DND-41 (cell line): ENCODE measurements around the gene RAMP1.

ENCODE experiments used
- ATAC-seq: fragments of 200-7000 bp; cut with Tn5 transposase; 3 replicates; pipeline ENCODE4 v1.9.1; 2021; ENCODE audit warnings: low read depth; ENCODE audit not compliant: insufficient read depth
- DNase-seq: peaks from one replicate; pipeline ENCODE4 v3.0.0-alpha.2; 2020
- H2AFZ ChIP-seq: 2 replicates; pipeline ENCODE4 v1.6.0; 2012; ENCODE audit warnings: low read depth, low read length
- H3K27ac ChIP-seq: 2 replicates; pipeline ENCODE4 v1.5.1; 2012; ENCODE audit warnings: low read length, inconsistent platforms
- H3K27me3 ChIP-seq: fragments of 200-600 bp; sonication (generic); 2 replicates; pipeline ENCODE4 v1.6.0; 2012; ENCODE audit warnings: low read length, mild to moderate bottlenecking, inconsistent platforms; ENCODE audit not compliant: insufficient read depth, poor library complexity
- H3K36me3 ChIP-seq: 2 replicates; pipeline ENCODE4 v1.5.1; 2012; ENCODE audit warnings: low read length, inconsistent platforms; ENCODE audit not compliant: insufficient read depth
- H3K4me1 ChIP-seq: 2 replicates; pipeline ENCODE4 v1.5.1; 2012; ENCODE audit warnings: mild to moderate bottlenecking, low read length; ENCODE audit not compliant: insufficient read depth
- H3K4me2 ChIP-seq: 2 replicates; pipeline ENCODE4 v1.6.0; 2012; ENCODE audit warnings: mild to moderate bottlenecking, moderate library complexity, low read length, inconsistent platforms; ENCODE audit not compliant: insufficient read depth
- H3K4me3 ChIP-seq, 2 experiments: fragments of 200-600 bp in 1 of 2; shearing (Covaris generic) in 1 of 2; 2 replicates each; pipeline ENCODE4 v1.5.1; 2012 to 2016; ENCODE audit warnings: inconsistent platforms in 2 of 2, low read length in 2 of 2, mild to moderate bottlenecking in 2 of 2, low read depth in 1 of 2, moderate library complexity in 1 of 2
- H3K79me2 ChIP-seq: 2 replicates; pipeline ENCODE4 v1.6.0; 2012; ENCODE audit warnings: low read length, inconsistent platforms; ENCODE audit not compliant: insufficient read depth
- H3K9ac ChIP-seq: 2 replicates; pipeline ENCODE4 v1.6.0; 2012; ENCODE audit warnings: low read depth, mild to moderate bottlenecking, inconsistent platforms, low read length, moderate library complexity
- H3K9me3 ChIP-seq: 2 replicates; pipeline ENCODE4 v1.5.1; 2012; ENCODE audit warnings: low read length, moderate library complexity, mild to moderate bottlenecking, inconsistent platforms; ENCODE audit not compliant: insufficient read depth, severe bottlenecking
- H4K20me1 ChIP-seq: 2 replicates; pipeline ENCODE4 v1.6.0; 2012; ENCODE audit warnings: low read length; ENCODE audit not compliant: insufficient read depth
- CTCF ChIP-seq: IDR thresholded peaks from 2 replicates; pipeline ENCODE4 v1.5.1; 2012; ENCODE audit warnings: borderline replicate concordance, low read length, moderate library complexity, mild to moderate bottlenecking; ENCODE audit not compliant: poor library complexity, severe bottlenecking; ENCODE audit errors: extremely low read depth
- EZH2 ChIP-seq: IDR thresholded peaks from 3 replicates; pipeline ENCODE4 v1.6.1; 2012; ENCODE audit warnings: borderline replicate concordance, low read depth, mild to moderate bottlenecking, moderate library complexity, low read length, inconsistent platforms; ENCODE audit not compliant: severe bottlenecking

RAMP1 gene

DNA sequence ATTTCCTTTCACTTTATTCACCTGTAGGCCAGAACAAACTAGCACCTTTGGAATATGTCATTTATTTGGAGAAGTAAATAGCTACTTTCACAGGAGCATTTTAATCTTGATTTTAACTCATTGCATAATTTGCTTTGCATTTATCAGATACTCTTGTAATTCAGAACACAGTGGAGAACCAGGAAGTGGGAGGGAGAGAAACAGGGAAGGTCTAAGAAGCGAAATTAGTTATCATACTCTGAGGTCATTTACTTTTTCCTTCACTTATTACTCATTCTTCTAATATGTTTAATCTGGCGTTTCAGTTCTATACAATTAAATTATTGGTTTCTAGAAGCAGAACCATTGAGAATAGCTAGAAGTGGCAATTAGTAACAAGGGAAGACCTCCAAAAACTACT is 40.2 kb upstream of the RAMP1 start:
- H2AFZ ChIP-seq = no peak overlapping the region
- no peak for ATAC-seq
- no peak overlapping the region for H3K4me2 ChIP-seq
- no peaks in the 10 kb centered on the region for H3K4me1 ChIP-seq
- H3K4me3 ChIP-seq = no peak overlapping the region
- H3K9me3 ChIP-seq = no peaks in the 10 kb centered on the region
- no peaks in the 10 kb centered on the region for H4K20me1 ChIP-seq
- no peak overlapping the region for H3K27ac ChIP-seq
- H3K9ac ChIP-seq = no peak overlapping the region
- no peaks in the 10 kb centered on the region for H3K36me3 ChIP-seq
- H3K79me2 ChIP-seq = no peaks in the 10 kb centered on the region
- no peak for DNase-seq
- TF ChIP-seq CTCF = no peak
- TF ChIP-seq EZH2 = no peak
- peaks cover 7% of the 10 kb centered on the region for H3K27me3 ChIP-seq

- Histone ChIP-seq H3K4me2 (no peak overlapping the region), H3K79me2 (no peaks in the 10 kb centered on the region), H2AFZ (no peak overlapping the region), H3K36me3 (no peaks in the 10 kb centered on the region), H3K4me1 (no peaks in the 10 kb centered on the region), H3K9me3 (no peaks in the 10 kb centered on the region), H3K4me3 (no peak overlapping the region), H3K27ac (no peak overlapping the region), H3K27me3 (peaks cover 10% of the 10 kb centered on the region), H4K20me1 (no peaks in the 10 kb centered on the region), H3K9ac (no peak overlapping the region)
- ATAC-seq = no peak
- no peak for DNase-seq
- TF ChIP-seq CTCF (no peak), EZH2 (no peak)
Observed at GRCh38 chr2:237820421-237820820, 39.0 kb upstream of the RAMP1 start.

DNA sequence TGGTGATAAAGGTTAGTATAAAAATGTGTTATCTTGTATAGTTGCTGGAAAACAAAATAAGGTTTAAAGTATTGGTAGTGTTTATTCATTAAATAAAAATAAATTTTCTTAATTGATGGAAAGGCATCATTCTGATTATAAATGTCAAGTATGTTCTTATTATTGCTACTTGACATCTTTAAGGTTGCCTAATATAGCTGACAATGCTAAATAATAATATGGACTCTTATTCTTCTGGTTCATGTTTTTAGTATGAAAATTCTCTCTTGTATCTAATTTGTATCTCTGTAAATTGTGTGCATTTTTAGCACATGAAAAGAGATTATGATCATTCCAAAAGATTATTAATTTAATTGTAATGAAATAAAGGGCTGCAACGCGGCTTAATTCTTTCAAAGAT is 35.9 kb upstream of the RAMP1 start:
- Histone ChIP-seq H3K4me1 (no peaks in the 10 kb centered on the region), H3K9me3 (no peaks in the 10 kb centered on the region), H3K9ac (no peak overlapping the region), H3K36me3 (no peaks in the 10 kb centered on the region), H2AFZ (no peak overlapping the region), H4K20me1 (no peaks in the 10 kb centered on the region), H3K4me2 (no peak overlapping the region), H3K79me2 (no peaks in the 10 kb centered on the region), H3K4me3 (no peak overlapping the region), H3K27me3 (peaks cover 16% of the 10 kb centered on the region), H3K27ac (no peak overlapping the region)
- DNase-seq = no peak
- ATAC-seq = no peak
- no peak for TF ChIP-seq CTCF
- no peak for TF ChIP-seq EZH2

DNA sequence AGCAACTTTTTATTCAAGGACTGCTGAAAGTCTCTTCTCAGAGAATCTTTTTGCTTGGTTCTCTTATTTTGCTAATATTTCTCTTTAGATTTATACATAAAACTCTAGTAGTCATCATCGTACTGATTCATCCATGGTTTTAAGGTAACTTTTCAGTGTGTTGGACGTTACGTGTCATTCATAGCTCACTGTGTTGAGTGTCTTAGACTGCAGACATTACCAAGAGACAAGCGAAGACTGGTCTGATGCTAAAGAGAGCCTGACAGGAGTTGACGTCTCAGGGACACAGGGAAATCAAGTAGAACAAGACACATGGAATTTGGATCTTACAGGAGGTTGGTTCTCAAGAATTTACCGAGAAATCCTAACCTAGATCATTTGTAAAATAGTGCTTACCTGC is 35.3 kb upstream of the RAMP1 start:
- ATAC-seq (no peak), DNase-seq (no peak)
- H3K27me3 ChIP-seq = peaks cover 16% of the 10 kb centered on the region
- H2AFZ ChIP-seq = no peak overlapping the region
- no peaks in the 10 kb centered on the region for H3K79me2 ChIP-seq
- H3K9me3 ChIP-seq = no peaks in the 10 kb centered on the region
- H3K9ac ChIP-seq = no peak overlapping the region
- no peaks in the 10 kb centered on the region for H3K36me3 ChIP-seq
- no peaks in the 10 kb centered on the region for H3K4me1 ChIP-seq
- no peak overlapping the region for H3K4me3 ChIP-seq
- TF ChIP-seq EZH2 (no peak), CTCF (no peak)
- H4K20me1 ChIP-seq = no peaks in the 10 kb centered on the region
- H3K4me2 ChIP-seq = no peak overlapping the region
- H3K27ac ChIP-seq = no peak overlapping the region
